Ovary (tissue), 9 donors: ENCODE data around the gene ZBTB4. TPM values are rescaled to one million over a fixed set of nuclear protein-coding genes. Genes with fewer than 3 reads are reported as not detected.

Experiments used
- DNase-seq, 5 donors: peaks; one replicate each; pipeline ENCODE4 v3.0.0-alpha.2; 2019 to 2020
- H3K27ac ChIP-seq, 2 donors: fragments of 200-600 bp; one replicate each; pipeline versions ENCODE4 v1.5.1 to v1.8.0; 2019 to 2022
- H3K27me3 ChIP-seq: fragments of 200-600 bp; one replicate; pipeline ENCODE4 v1.8.0; 2022
- H3K36me3 ChIP-seq: fragments of 200-600 bp; sonication (generic); one replicate; pipeline ENCODE4 v1.5.1; 2019
- H3K4me1 ChIP-seq: one replicate; pipeline ENCODE4 v1.8.1; 2013; ENCODE audit warnings: mild to moderate bottlenecking, moderate library complexity; ENCODE audit not compliant: insufficient read depth
- H3K4me3 ChIP-seq: fragments of 200-600 bp; sonication (generic); one replicate; pipeline ENCODE4 v1.5.1; 2017
- H3K9me3 ChIP-seq, 2 donors: fragments of 200-600 bp in 1 of 2; sonication (generic) in 1 of 2; one replicate each; pipeline versions ENCODE4 v1.5.1 to v1.8.1; 2013 to 2019; ENCODE audit warnings: mild to moderate bottlenecking in 1 of 2, moderate library complexity in 1 of 2
- CTCF ChIP-seq, 3 donors: fragments of 450-650 bp in 2 of 3; fragments of 200-600 bp in 1 of 3; IDR thresholded peaks; one replicate each; pipeline versions ENCODE4 v1.5.1 to v1.8.0; 2016 to 2022; ENCODE audit warnings: antibody characterized with exemption in 3 of 3, mild to moderate bottlenecking in 1 of 3
- EP300 ChIP-seq: sonication (generic); formaldehyde crosslinking; IDR thresholded peaks from one replicate; pipeline ENCODE4 v1.6.1; 2017; ENCODE audit warnings: antibody characterized with exemption
- POLR2A ChIP-seq: fragments of 450-650 bp; IDR thresholded peaks from one replicate; pipeline ENCODE4 v1.6.1; 2017; ENCODE audit warnings: antibody characterized with exemption, mild to moderate bottlenecking, moderate library complexity
- WGBS, 3 donors: extraction: QIAGEN DNeasy Blood & Tissue Kit in 1 of 3; methylation state at CpG; one replicate each; pipeline versions ENCODE4 v1.1.5 to v1.1.7; 2013 to 2017; 5-methylcytosine and 5-hydroxymethylcytosine counted together
- intact Hi-C, 4 donors: fragments of 100-400 bp; cut with DNase I; formaldehyde crosslinking; loops; one replicate each; pipeline versions ENCODE4 v1.11.0 to v1.15.1; 2022 to 2023
- polyA plus RNA-seq, 2 donors: library from polyadenylated mRNA; stranded (reverse); fragments of 200-250 nt in 1 of 2; fragments of 350-450 nt in 1 of 2; fragmentation: Illumina TruSeq in 1 of 2; extraction: RNeasy Lipid Tissue Mini Kit (QIAGEN cat#74804) in 1 of 2; gene quantifications; one replicate each; pipeline ENCODE4 v1.2.3, GENCODE V29; 2013 to 2014
- total RNA-seq, 7 donors: library from RNA; depleted of rRNA in 2 of 7; stranded (reverse); fragments of >200 nt in 2 of 7; fragmentation: NEBNext Ultra II Directional in 3 of 7; extraction: Animal tissue kit (Norgen Biotek cat#: 25700) in 3 of 7; gene quantifications; one replicate each; pipeline versions ENCODE4 v1.1.0 to v1.2.4, GENCODE V29; 2016 to 2023
- donor health status: DM: no; HTN: no; CAD: no; lungs with moderate emphysema.
- donor health status: DM: no; HTN: no; CAD: no.
- donor health status: Bipolar disorder and iron deficiency.
- donor health status: DM: yes; HTN: yes; CAD: no.
- donor health status: DM: no; HTN: no; CAD: no.
- donor health status: DM: yes; HTN: yes; CAD: no.

ZBTB4 gene
- total and polyA plus RNA-seq, 9 donors = 39.3 to 123 (median 84.5) TPM

- no peaks in the 10 kb centered on the region for H3K27me3 ChIP-seq
- no peaks in the 10 kb centered on the region for H3K9me3 ChIP-seq
- no peak for DNase-seq
- intact Hi-C loops = no loop called here
- WGBS, 3 donors = 84 to 87% (median 87%) methylated on average over 25 of the region's 25 CpGs
- peaks cover 2% of the 10 kb centered on the region for H3K4me1 ChIP-seq
- H3K27ac ChIP-seq = no peak overlapping the region
- H3K36me3 ChIP-seq = no peaks in the 10 kb centered on the region
- H3K4me3 ChIP-seq = no peak overlapping the region
- no peak for TF ChIP-seq CTCF (IDR thresholded peaks at IDR 0.05)
- TF ChIP-seq POLR2A = no peak
- no peak for TF ChIP-seq EP300
Measured at GRCh38 chr17:7410634-7411426, 68.6 kb downstream of the ZBTB4 start.

GRCh38 chr17:7409716-7410115 lies 69.7 kb downstream of the ZBTB4 start:
- H3K27me3 ChIP-seq = no peaks in the 10 kb centered on the region
- no peak overlapping the region for H3K27ac ChIP-seq
- no peaks in the 10 kb centered on the region for H3K36me3 ChIP-seq
- no peaks in the 10 kb centered on the region for H3K9me3 ChIP-seq
- peaks cover 5% of the 10 kb centered on the region for H3K4me1 ChIP-seq
- WGBS, 3 donors = 86 to 93% (median 91%) methylated on average over 6 of the region's 6 CpGs
- no peak overlapping the region for H3K4me3 ChIP-seq
- no peak for DNase-seq
- TF ChIP-seq POLR2A (no peak), EP300 (no peak), CTCF (IDR thresholded peaks at IDR 0.05) (no peak)
- intact Hi-C loops = loop anchor here in 1 of 4 donors (5.0 kb wide), 1 partner anchor 62 kb away; no protein-coding TSS in a partner anchor

Other genes starting within 250 kb of the ZBTB4 start
Only the 30 nearest of the 40 such genes appear.
- gene SLC2A4, start 197.9 kb downstream of the ZBTB4 start, total RNA-seq = 1 to 10 TPM in 6 of 7 donors, under 1 TPM in 1; 0.83 to 9.8 (median 2.3) TPM
- 1 to 10 TPM; 3.4 to 4.1 TPM for gene SLC2A4, start 197.9 kb downstream of the ZBTB4 start, polyA plus RNA-seq
- gene YBX2, start 185.0 kb downstream of the ZBTB4 start, total RNA-seq = 1 to 10 TPM in 2 of 7 donors, under 1 TPM in 2, not detected in 3; 0.30 to 1.8 (median 0.98) TPM
- gene YBX2, start 185.0 kb downstream of the ZBTB4 start, polyA plus RNA-seq = under 1 TPM; 0.33 to 0.80 TPM
- 100 to 1,000 TPM in 5 of 7 donors, 10 to 100 TPM in 2; 55.9 to 302 (median 229) TPM for gene EIF5A, start 172.0 kb downstream of the ZBTB4 start, total RNA-seq
- gene EIF5A, start 172.0 kb downstream of the ZBTB4 start, polyA plus RNA-seq = 100 to 1,000 TPM; 182 to 258 TPM
- 10 to 100 TPM; 53.1 to 76.5 (median 59.3) TPM for gene GPS2, start 164.3 kb downstream of the ZBTB4 start, total RNA-seq
- 100 to 1,000 TPM in 1 of 2 donors, 10 to 100 TPM in 1; 62.2 to 103 TPM for gene GPS2, start 164.3 kb downstream of the ZBTB4 start, polyA plus RNA-seq
- gene NEURL4, start 150.3 kb downstream of the ZBTB4 start, total RNA-seq = 10 to 100 TPM; 11.2 to 48.0 (median 41.6) TPM
- gene NEURL4, start 150.3 kb downstream of the ZBTB4 start, polyA plus RNA-seq = 10 to 100 TPM in 1 of 2 donors, 1 to 10 TPM in 1; 9.6 to 32.8 TPM
- 1 to 10 TPM; 1.9 to 9.4 (median 5.5) TPM for gene ACAP1, start 143.1 kb downstream of the ZBTB4 start, total RNA-seq
- 1 to 10 TPM; 2.2 to 5.8 TPM for gene ACAP1, start 143.1 kb downstream of the ZBTB4 start, polyA plus RNA-seq
- gene KCTD11, start 127.5 kb downstream of the ZBTB4 start, total RNA-seq = 10 to 100 TPM in 5 of 7 donors, 1 to 10 TPM in 2; 5.1 to 12.9 (median 10.5) TPM
- gene KCTD11, start 127.5 kb downstream of the ZBTB4 start, polyA plus RNA-seq = 10 to 100 TPM; 10.4 to 12.5 TPM
- gene TMEM95, start 124.5 kb downstream of the ZBTB4 start, total RNA-seq = not detected
- gene TMEM95, start 124.5 kb downstream of the ZBTB4 start, polyA plus RNA-seq = not detected
- gene TNK1, start 98.5 kb downstream of the ZBTB4 start, total RNA-seq = 1 to 10 TPM; 5.0 to 8.3 (median 6.4) TPM
- 1 to 10 TPM in 1 of 2 donors, under 1 TPM in 1; 0.85 to 3.6 TPM for gene TNK1, start 98.5 kb downstream of the ZBTB4 start, polyA plus RNA-seq
- gene PLSCR3, start 85.1 kb downstream of the ZBTB4 start, total RNA-seq = 10 to 100 TPM; 11.0 to 52.4 (median 33.8) TPM
- 10 to 100 TPM in 1 of 2 donors, 1 to 10 TPM in 1; 7.1 to 40.9 TPM for gene PLSCR3, start 85.1 kb downstream of the ZBTB4 start, polyA plus RNA-seq
- gene TMEM256, start 75.5 kb downstream of the ZBTB4 start, total RNA-seq = 100 to 1,000 TPM in 2 of 7 donors, 10 to 100 TPM in 5; 57.0 to 133 (median 85.2) TPM
- gene TMEM256, start 75.5 kb downstream of the ZBTB4 start, polyA plus RNA-seq = 100 to 1,000 TPM in 1 of 2 donors, 10 to 100 TPM in 1; 44.0 to 128 TPM
- gene NLGN2, start 71.8 kb downstream of the ZBTB4 start, total RNA-seq = 10 to 100 TPM; 11.4 to 76.2 (median 53.9) TPM
- gene NLGN2, start 71.8 kb downstream of the ZBTB4 start, polyA plus RNA-seq = 10 to 100 TPM; 16.9 to 30.2 TPM
- not detected for gene SPEM1, start 59.3 kb downstream of the ZBTB4 start, total RNA-seq
- gene SPEM1, start 59.3 kb downstream of the ZBTB4 start, polyA plus RNA-seq = not detected
- gene SPEM2, start 54.0 kb downstream of the ZBTB4 start, total RNA-seq = not detected
- not detected for gene SPEM2, start 54.0 kb downstream of the ZBTB4 start, polyA plus RNA-seq
- gene SPEM3, start 50.8 kb downstream of the ZBTB4 start, total RNA-seq = not detected
- gene SPEM3, start 50.8 kb downstream of the ZBTB4 start, polyA plus RNA-seq = not detected
- 1 to 10 TPM in 5 of 7 donors, under 1 TPM in 2; 0.43 to 8.3 (median 1.5) TPM for gene TMEM102, start 44.2 kb downstream of the ZBTB4 start, total RNA-seq
- gene TMEM102, start 44.2 kb downstream of the ZBTB4 start, polyA plus RNA-seq = 1 to 10 TPM in 1 of 2 donors, under 1 TPM in 1; 0.61 to 1.2 TPM
- gene FGF11, start 40.1 kb downstream of the ZBTB4 start, total RNA-seq = 1 to 10 TPM in 2 of 7 donors, under 1 TPM in 5; 0.10 to 4.2 (median 0.61) TPM
- 1 to 10 TPM in 1 of 2 donors, under 1 TPM in 1; 0.25 to 5.1 TPM for gene FGF11, start 40.1 kb downstream of the ZBTB4 start, polyA plus RNA-seq
- gene CHRNB1, start 34.6 kb downstream of the ZBTB4 start, total RNA-seq = 10 to 100 TPM in 2 of 7 donors, 1 to 10 TPM in 5; 3.2 to 13.5 (median 7.6) TPM
- gene CHRNB1, start 34.6 kb downstream of the ZBTB4 start, polyA plus RNA-seq = 1 to 10 TPM; 5.9 to 7.8 TPM
- not detected for gene SLC35G6, start 1.8 kb upstream of the ZBTB4 start, total RNA-seq
- not detected for gene SLC35G6, start 1.8 kb upstream of the ZBTB4 start, polyA plus RNA-seq
- gene POLR2A, start 4.7 kb upstream of the ZBTB4 start, total RNA-seq = 100 to 1,000 TPM in 2 of 7 donors, 10 to 100 TPM in 5; 39.5 to 110 (median 88.2) TPM
- gene POLR2A, start 4.7 kb upstream of the ZBTB4 start, polyA plus RNA-seq = 10 to 100 TPM; 26.7 to 74.5 TPM
- 10 to 100 TPM; 37.3 to 78.3 (median 59.6) TPM for gene TNFSF12, start 69.4 kb upstream of the ZBTB4 start, total RNA-seq
- gene TNFSF12, start 69.4 kb upstream of the ZBTB4 start, polyA plus RNA-seq = 10 to 100 TPM; 26.6 to 70.1 TPM
- 10 to 100 TPM; 10.4 to 38.8 (median 21.7) TPM for gene TNFSF13, start 79.1 kb upstream of the ZBTB4 start, total RNA-seq
- 10 to 100 TPM; 16.9 to 33.1 TPM for gene TNFSF13, start 79.1 kb upstream of the ZBTB4 start, polyA plus RNA-seq
- gene SENP3, start 82.3 kb upstream of the ZBTB4 start, total RNA-seq = 10 to 100 TPM; 31.2 to 44.2 (median 42.1) TPM
- 100 to 1,000 TPM in 1 of 2 donors, 10 to 100 TPM in 1; 45.6 to 104 TPM for gene SENP3, start 82.3 kb upstream of the ZBTB4 start, polyA plus RNA-seq
- gene CD68, start 100.0 kb upstream of the ZBTB4 start, total RNA-seq = 10 to 100 TPM in 5 of 7 donors, 1 to 10 TPM in 2; 5.2 to 72.0 (median 14.8) TPM
- 100 to 1,000 TPM in 1 of 2 donors, 10 to 100 TPM in 1; 22.2 to 132 TPM for gene CD68, start 100.0 kb upstream of the ZBTB4 start, polyA plus RNA-seq
- 10 to 100 TPM; 13.0 to 60.1 (median 19.6) TPM for gene MPDU1, start 104.2 kb upstream of the ZBTB4 start, total RNA-seq
- 10 to 100 TPM; 26.2 to 87.9 TPM for gene MPDU1, start 104.2 kb upstream of the ZBTB4 start, polyA plus RNA-seq
- 10 to 100 TPM in 3 of 7 donors, 1 to 10 TPM in 4; 5.0 to 17.3 (median 9.6) TPM for gene SOX15, start 110.5 kb upstream of the ZBTB4 start, total RNA-seq
- gene SOX15, start 110.5 kb upstream of the ZBTB4 start, polyA plus RNA-seq = 10 to 100 TPM in 1 of 2 donors, 1 to 10 TPM in 1; 2.7 to 15.8 TPM
- gene FXR2, start 135.3 kb upstream of the ZBTB4 start, total RNA-seq = 10 to 100 TPM; 13.8 to 32.3 (median 24.2) TPM
- 10 to 100 TPM; 26.6 to 36.1 TPM for gene FXR2, start 135.3 kb upstream of the ZBTB4 start, polyA plus RNA-seq
- gene SAT2, start 148.2 kb upstream of the ZBTB4 start, total RNA-seq = 100 to 1,000 TPM in 6 of 7 donors, 10 to 100 TPM in 1; 89.5 to 195 (median 145) TPM
- 100 to 1,000 TPM; 133 to 235 TPM for gene SAT2, start 148.2 kb upstream of the ZBTB4 start, polyA plus RNA-seq
- 1 to 10 TPM in 4 of 7 donors, under 1 TPM in 3; 0.69 to 1.3 (median 1.1) TPM for gene SHBG, start 150.5 kb upstream of the ZBTB4 start, total RNA-seq
- gene SHBG, start 150.5 kb upstream of the ZBTB4 start, polyA plus RNA-seq = under 1 TPM; 0.63 to 0.67 TPM
- 10 to 100 TPM in 5 of 7 donors, 1 to 10 TPM in 2; 3.6 to 74.5 (median 34.1) TPM for gene ATP1B2, start 171.3 kb upstream of the ZBTB4 start, total RNA-seq
- 10 to 100 TPM; 15.3 to 35.1 TPM for gene ATP1B2, start 171.3 kb upstream of the ZBTB4 start, polyA plus RNA-seq